CD14-positive monocyte (primary cell): ENCODE results near the gene MUC13. TPM values are rescaled to one million over a fixed set of nuclear protein-coding genes. Genes with fewer than 3 reads are reported as not detected.
A peak's percentile ranks its signal among the peaks of the same experiment; 100 is the strongest.

Source experiments
- DNase-seq, 3 donors: peaks; one replicate each; pipeline ENCODE4 v3.0.0-alpha.2; 2011 to 2022
- H2AFZ ChIP-seq: 2 replicates; pipeline ENCODE4 v1.6.0; 2012; ENCODE audit warnings: mild to moderate bottlenecking, low read depth, low read length, inconsistent platforms; ENCODE audit not compliant: insufficient read depth, poor library complexity, severe bottlenecking
- H3K27ac ChIP-seq, 2 donors: 1 replicate in 1 of 2; 2 replicates in 1 of 2; pipeline ENCODE4 v1.5.1; 2012 to 2013; ENCODE audit warnings: low read length in 2 of 2, control low read depth in 1 of 2, inconsistent platforms in 1 of 2, low read depth in 1 of 2, mild to moderate bottlenecking in 1 of 2
- H3K27me3 ChIP-seq, 2 donors: one replicate each; pipeline versions ENCODE4 v1.6.0 to v1.6.1; 2011 to 2013; ENCODE audit warnings: low read length in 2 of 2; ENCODE audit not compliant: control insufficient read depth in 2 of 2, insufficient read depth in 2 of 2
- H3K36me3 ChIP-seq, 2 donors: replicated peaks in 1 of 2; 1 replicate in 1 of 2; 2 replicates in 1 of 2; pipeline versions ENCODE4 v1.5.1 to v1.6.1; 2012 to 2013; ENCODE audit warnings: low read length in 2 of 2, control low read depth in 1 of 2, inconsistent platforms in 1 of 2, mild to moderate bottlenecking in 1 of 2; ENCODE audit not compliant: insufficient read depth in 2 of 2, control insufficient read depth in 1 of 2
- H3K4me1 ChIP-seq, 2 donors: 1 replicate in 1 of 2; 2 replicates in 1 of 2; pipeline versions ENCODE4 v1.5.1 to v1.6.1; 2012 to 2013; ENCODE audit warnings: low read length in 2 of 2, control low read depth in 1 of 2, inconsistent platforms in 1 of 2, mild to moderate bottlenecking in 1 of 2, moderate library complexity in 1 of 2; ENCODE audit not compliant: insufficient read depth in 2 of 2, control insufficient read depth in 1 of 2
- H3K4me2 ChIP-seq: replicated peaks from 2 replicates; pipeline ENCODE3; 2012; ENCODE audit warnings: low read length, moderate library complexity, mild to moderate bottlenecking; ENCODE audit not compliant: poor library complexity, severe bottlenecking; ENCODE audit errors: extremely low read depth
- H3K4me3 ChIP-seq, 3 experiments: fragments of 200-600 bp in 1 of 3; sonication (generic) in 1 of 3; replicated peaks in 1 of 3; 1 replicate in 2 of 3; 2 replicates in 1 of 3; pipeline ENCODE4 v1.5.1; 2011 to 2013; ENCODE audit warnings: low read length in 3 of 3, mild to moderate bottlenecking in 3 of 3, control low read depth in 2 of 3, low read depth in 2 of 3, inconsistent platforms in 1 of 3, moderate library complexity in 1 of 3
- H3K79me2 ChIP-seq: 2 replicates; pipeline ENCODE4 v1.6.0; 2012; ENCODE audit warnings: mild to moderate bottlenecking, control low read depth, inconsistent platforms, low read length, moderate library complexity; ENCODE audit not compliant: insufficient read depth
- H3K9ac ChIP-seq: 2 replicates; pipeline ENCODE4 v1.6.0; 2017; ENCODE audit warnings: low read length, mild to moderate bottlenecking; ENCODE audit not compliant: insufficient read depth, poor library complexity, severe bottlenecking
- H3K9me3 ChIP-seq, 2 donors: replicated peaks in 1 of 2; 1 replicate in 1 of 2; 2 replicates in 1 of 2; pipeline versions ENCODE4 v1.5.1 to v1.6.1; 2012 to 2013; ENCODE audit warnings: low read length in 2 of 2, control low read depth in 1 of 2; ENCODE audit not compliant: control insufficient read depth in 1 of 2, insufficient read depth in 1 of 2
- H4K20me1 ChIP-seq: 2 replicates; pipeline ENCODE4 v1.6.0; 2012; ENCODE audit warnings: mild to moderate bottlenecking, low read length, control low read depth, moderate library complexity; ENCODE audit not compliant: insufficient read depth
- H3K27ac Mint-ChIP-seq, 7 donors: one replicate each; pipeline ENCODE4 v1.8.0; 2020; ENCODE audit warnings: mild to moderate bottlenecking in 7 of 7, mixed read lengths in 7 of 7, moderate library complexity in 6 of 7, inconsistent platforms in 2 of 7
- H3K27me3 Mint-ChIP-seq, 3 donors: one replicate each; pipeline ENCODE4 v1.8.0; 2021 to 2022; ENCODE audit warnings: low read depth in 3 of 3, mild to moderate bottlenecking in 3 of 3, mixed read lengths in 3 of 3, moderate library complexity in 3 of 3, inconsistent platforms in 1 of 3
- H3K36me3 Mint-ChIP-seq, 2 donors: one replicate each; pipeline ENCODE4 v1.8.0; 2020; ENCODE audit warnings: mixed read lengths in 2 of 2, inconsistent platforms in 1 of 2, mild to moderate bottlenecking in 1 of 2
- H3K4me1 Mint-ChIP-seq: one replicate; pipeline ENCODE4 v1.8.0; 2020; ENCODE audit warnings: mild to moderate bottlenecking, mixed read lengths
- H3K4me3 Mint-ChIP-seq, 2 donors: one replicate each; pipeline ENCODE4 v1.8.0; 2020; ENCODE audit warnings: mild to moderate bottlenecking in 2 of 2, mixed read lengths in 2 of 2, moderate library complexity in 1 of 2
- H3K9me3 Mint-ChIP-seq, 7 donors: one replicate each; pipeline ENCODE4 v1.8.0; 2020 to 2022; ENCODE audit warnings: mixed read lengths in 7 of 7, mild to moderate bottlenecking in 6 of 7, moderate library complexity in 6 of 7, inconsistent platforms in 2 of 7
- WGBS: methylation state at CpG from one replicate; pipeline ENCODE4 v1.1.5; 2013; ENCODE audit warnings: missing lambda C conversion rate; ENCODE audit not compliant: insufficient coverage; 5-methylcytosine and 5-hydroxymethylcytosine counted together
- intact Hi-C, 2 donors: fragments of 100-400 bp; cut with micrococcal nuclease; formaldehyde crosslinking; loops; one replicate each; pipeline versions ENCODE4 v1.15.0 to v1.15.1; 2023
- polyA plus RNA-seq, 3 donors: library from polyadenylated mRNA; depleted of rRNA in 1 of 3; unstranded in 2 of 3; stranded (reverse) in 1 of 3; fragments of 300-500 nt in 2 of 3; fragments of >200 nt in 1 of 3; fragmentation: Illumina TruSeq in 2 of 3; gene quantifications; 1 replicate in 2 of 3; 2 replicates in 1 of 3; pipeline ENCODE4 v1.2.3, GENCODE V29; 2012 to 2021
- TF ChIP-seq, protein P1 (sequence below): fragments of 200-600 bp; IDR thresholded peaks from one replicate; pipeline ENCODE4 v1.8.0; 2022; ENCODE audit warnings: antibody characterized with exemption, mild to moderate bottlenecking

Gene MUC13
- polyA plus RNA-seq, 3 donors = not detected

- peaks cover 46 to 65% (median 65%) of the 10 kb centered on the region in 3 donors for H3K27me3 Mint-ChIP-seq
Observed at GRCh38 chr3:124885466-124886167, 48.9 kb downstream of the MUC13 start.

GRCh38 chr3:124884474-124885101, 50.0 kb downstream of the MUC13 start:
- TF ChIP-seq, protein P1, sequence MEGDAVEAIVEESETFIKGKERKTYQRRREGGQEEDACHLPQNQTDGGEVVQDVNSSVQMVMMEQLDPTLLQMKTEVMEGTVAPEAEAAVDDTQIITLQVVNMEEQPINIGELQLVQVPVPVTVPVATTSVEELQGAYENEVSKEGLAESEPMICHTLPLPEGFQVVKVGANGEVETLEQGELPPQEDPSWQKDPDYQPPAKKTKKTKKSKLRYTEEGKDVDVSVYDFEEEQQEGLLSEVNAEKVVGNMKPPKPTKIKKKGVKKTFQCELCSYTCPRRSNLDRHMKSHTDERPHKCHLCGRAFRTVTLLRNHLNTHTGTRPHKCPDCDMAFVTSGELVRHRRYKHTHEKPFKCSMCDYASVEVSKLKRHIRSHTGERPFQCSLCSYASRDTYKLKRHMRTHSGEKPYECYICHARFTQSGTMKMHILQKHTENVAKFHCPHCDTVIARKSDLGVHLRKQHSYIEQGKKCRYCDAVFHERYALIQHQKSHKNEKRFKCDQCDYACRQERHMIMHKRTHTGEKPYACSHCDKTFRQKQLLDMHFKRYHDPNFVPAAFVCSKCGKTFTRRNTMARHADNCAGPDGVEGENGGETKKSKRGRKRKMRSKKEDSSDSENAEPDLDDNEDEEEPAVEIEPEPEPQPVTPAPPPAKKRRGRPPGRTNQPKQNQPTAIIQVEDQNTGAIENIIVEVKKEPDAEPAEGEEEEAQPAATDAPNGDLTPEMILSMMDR = no peak
- no peak overlapping the region for H3K4me3 ChIP-seq
- DNase-seq = no peak
- H3K27ac ChIP-seq = no peak overlapping the region
- Mint-ChIP-seq H3K4me1 (peaks cover 15% of the 10 kb centered on the region), H3K27me3 (peaks cover 46 to 62% (median 58%) of the 10 kb centered on the region in 3 donors), H3K27ac (no peak overlapping the region), H3K4me3 (peak overlapping the region in 1 of 2 donors; percentile 76), H3K9me3 (peaks cover 0 to 14% (median 5%) of the 10 kb centered on the region in 7 donors), H3K36me3 (peaks cover 0 to 4% of the 10 kb centered on the region in 2 donors)
- H3K4me1 ChIP-seq = peaks cover 6 to 15% of the 10 kb centered on the region in 2 donors
- peaks cover 33 to 46% of the 10 kb centered on the region in 2 donors for H3K27me3 ChIP-seq
- H3K4me2 ChIP-seq = no peak overlapping the region
- no peaks in the 10 kb centered on the region for H4K20me1 ChIP-seq
- intact Hi-C loops = loop anchor here in 1 of 2 donors (5.0 kb wide), 2 partner anchors 57 to 102 kb away; no protein-coding TSS in a partner anchor
- H3K36me3 ChIP-seq = no peaks in the 10 kb centered on the region
- 96% methylated on average over 3 of the region's 7 CpGs for WGBS
- peaks cover 0 to 4% of the 10 kb centered on the region in 2 donors for H3K9me3 ChIP-seq
- H3K9ac ChIP-seq = no peak overlapping the region
- H2AFZ ChIP-seq = no peak overlapping the region
- no peaks in the 10 kb centered on the region for H3K79me2 ChIP-seq

More at GRCh38 chr3:124885466-124886167, 48.9 kb downstream of the MUC13 start:
- no peaks in the 10 kb centered on the region for H3K79me2 ChIP-seq
- no peak overlapping the region for H3K9ac ChIP-seq
- H3K4me3 ChIP-seq = no peak overlapping the region
- peaks cover 0 to 4% of the 10 kb centered on the region in 2 donors for H3K9me3 ChIP-seq
- TF ChIP-seq, protein P1 = no peak
- intact Hi-C loops = loop anchor here in 1 of 2 donors (5.0 kb wide), 2 partner anchors 58 to 103 kb away; no protein-coding TSS in a partner anchor
- H3K4me1 ChIP-seq = peaks cover 6 to 15% of the 10 kb centered on the region in 2 donors
- H3K36me3 ChIP-seq = no peaks in the 10 kb centered on the region
- peak overlapping the region; percentile 53 to 76 for H3K4me3 Mint-ChIP-seq
- H3K27ac Mint-ChIP-seq = peak overlapping the region in 1 of 7 donors; percentile 30
- H3K9me3 Mint-ChIP-seq = peaks cover 0 to 14% (median 5%) of the 10 kb centered on the region in 7 donors
- peaks cover 0 to 4% of the 10 kb centered on the region in 2 donors for H3K36me3 Mint-ChIP-seq
- no peak overlapping the region for H2AFZ ChIP-seq
- peaks cover 33 to 50% of the 10 kb centered on the region in 2 donors for H3K27me3 ChIP-seq
- H3K27ac ChIP-seq = no peak overlapping the region
- H3K4me2 ChIP-seq = peak overlapping the region; percentile 96
- H4K20me1 ChIP-seq = no peaks in the 10 kb centered on the region
- DNase-seq = no peak
- 55% methylated on average over 4 of the region's 17 CpGs for WGBS
- peaks cover 14% of the 10 kb centered on the region for H3K4me1 Mint-ChIP-seq
